SK-N-SH (cell line): Measurements from ENCODE around the gene CASZ1.

Experiments
- EP300 ChIP-seq, 2 experiments: IDR thresholded peaks; 2 replicates each; pipeline versions ENCODE4 v1.4.0 to v1.6.1; 2012; ENCODE audit warnings: borderline replicate concordance in 1 of 2, low read depth in 1 of 2, low read length in 1 of 2
- EZH2phosphoT487 ChIP-seq: fragments of 200-600 bp; sonication (generic); IDR thresholded peaks from 2 replicates; pipeline ENCODE4 v1.6.1; 2017; ENCODE audit warnings: low read depth, mixed run types, mild to moderate bottlenecking, antibody characterized with exemption, moderate library complexity, borderline replicate concordance
- MEF2A ChIP-seq: IDR thresholded peaks from 2 replicates; pipeline ENCODE4 v1.4.0; 2012; ENCODE audit warnings: low read depth, borderline replicate concordance
- RXRA ChIP-seq: IDR thresholded peaks from 2 replicates; pipeline ENCODE4 v1.4.0; 2012; ENCODE audit warnings: low read depth, mild to moderate bottlenecking, borderline replicate concordance
- SMC3 ChIP-seq: IDR thresholded peaks from 2 replicates; pipeline ENCODE4 v1.6.1; 2012; ENCODE audit warnings: low read depth, low read length, improper control_type of control experiment
- YY1 ChIP-seq: IDR thresholded peaks from 2 replicates; pipeline ENCODE4 v1.4.0; 2012; ENCODE audit warnings: low read depth, mild to moderate bottlenecking
- ZBTB33 ChIP-seq: IDR thresholded peaks from 2 replicates; pipeline ENCODE4 v1.4.0; 2012; ENCODE audit warnings: low read depth, borderline replicate concordance
- TF ChIP-seq, protein P1 (sequence below): fragments of 150-350 bp; IDR thresholded peaks from 2 replicates; pipeline ENCODE4 v1.6.1; 2017; ENCODE audit warnings: antibody characterized with exemption, low read length, low read depth, borderline replicate concordance
- TF ChIP-seq, protein P2 (sequence below): fragments of 200-600 bp; sonication (generic); IDR thresholded peaks from 2 replicates; pipeline ENCODE4 v1.6.1; 2017; ENCODE audit warnings: antibody characterized with exemption, mild to moderate bottlenecking, moderate library complexity
- TF ChIP-seq, protein P3 (sequence below): fragments of 150-350 bp; IDR thresholded peaks from 2 replicates; pipeline ENCODE4 v1.6.1; 2016; ENCODE audit warnings: mild to moderate bottlenecking, low read depth, low read length
- TF ChIP-seq, protein P4 (sequence below): IDR thresholded peaks from 2 replicates; pipeline ENCODE4 v1.4.0; 2012; ENCODE audit warnings: low read depth

GRCh38 chr1:10768552-10768951 lies 27.9 kb downstream of the CASZ1 start:
- TF ChIP-seq, protein P1, sequence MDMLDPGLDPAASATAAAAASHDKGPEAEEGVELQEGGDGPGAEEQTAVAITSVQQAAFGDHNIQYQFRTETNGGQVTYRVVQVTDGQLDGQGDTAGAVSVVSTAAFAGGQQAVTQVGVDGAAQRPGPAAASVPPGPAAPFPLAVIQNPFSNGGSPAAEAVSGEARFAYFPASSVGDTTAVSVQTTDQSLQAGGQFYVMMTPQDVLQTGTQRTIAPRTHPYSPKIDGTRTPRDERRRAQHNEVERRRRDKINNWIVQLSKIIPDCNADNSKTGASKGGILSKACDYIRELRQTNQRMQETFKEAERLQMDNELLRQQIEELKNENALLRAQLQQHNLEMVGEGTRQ: no peak
- TF ChIP-seq SMC3: no peak
- TF ChIP-seq, protein P2, sequence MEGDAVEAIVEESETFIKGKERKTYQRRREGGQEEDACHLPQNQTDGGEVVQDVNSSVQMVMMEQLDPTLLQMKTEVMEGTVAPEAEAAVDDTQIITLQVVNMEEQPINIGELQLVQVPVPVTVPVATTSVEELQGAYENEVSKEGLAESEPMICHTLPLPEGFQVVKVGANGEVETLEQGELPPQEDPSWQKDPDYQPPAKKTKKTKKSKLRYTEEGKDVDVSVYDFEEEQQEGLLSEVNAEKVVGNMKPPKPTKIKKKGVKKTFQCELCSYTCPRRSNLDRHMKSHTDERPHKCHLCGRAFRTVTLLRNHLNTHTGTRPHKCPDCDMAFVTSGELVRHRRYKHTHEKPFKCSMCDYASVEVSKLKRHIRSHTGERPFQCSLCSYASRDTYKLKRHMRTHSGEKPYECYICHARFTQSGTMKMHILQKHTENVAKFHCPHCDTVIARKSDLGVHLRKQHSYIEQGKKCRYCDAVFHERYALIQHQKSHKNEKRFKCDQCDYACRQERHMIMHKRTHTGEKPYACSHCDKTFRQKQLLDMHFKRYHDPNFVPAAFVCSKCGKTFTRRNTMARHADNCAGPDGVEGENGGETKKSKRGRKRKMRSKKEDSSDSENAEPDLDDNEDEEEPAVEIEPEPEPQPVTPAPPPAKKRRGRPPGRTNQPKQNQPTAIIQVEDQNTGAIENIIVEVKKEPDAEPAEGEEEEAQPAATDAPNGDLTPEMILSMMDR: no peak
- no peak for TF ChIP-seq RXRA
- TF ChIP-seq, protein P3, sequence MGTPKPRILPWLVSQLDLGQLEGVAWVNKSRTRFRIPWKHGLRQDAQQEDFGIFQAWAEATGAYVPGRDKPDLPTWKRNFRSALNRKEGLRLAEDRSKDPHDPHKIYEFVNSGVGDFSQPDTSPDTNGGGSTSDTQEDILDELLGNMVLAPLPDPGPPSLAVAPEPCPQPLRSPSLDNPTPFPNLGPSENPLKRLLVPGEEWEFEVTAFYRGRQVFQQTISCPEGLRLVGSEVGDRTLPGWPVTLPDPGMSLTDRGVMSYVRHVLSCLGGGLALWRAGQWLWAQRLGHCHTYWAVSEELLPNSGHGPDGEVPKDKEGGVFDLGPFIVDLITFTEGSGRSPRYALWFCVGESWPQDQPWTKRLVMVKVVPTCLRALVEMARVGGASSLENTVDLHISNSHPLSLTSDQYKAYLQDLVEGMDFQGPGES: no peak
- TF ChIP-seq, protein P4, sequence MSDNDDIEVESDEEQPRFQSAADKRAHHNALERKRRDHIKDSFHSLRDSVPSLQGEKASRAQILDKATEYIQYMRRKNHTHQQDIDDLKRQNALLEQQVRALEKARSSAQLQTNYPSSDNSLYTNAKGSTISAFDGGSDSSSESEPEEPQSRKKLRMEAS: no peak
- TF ChIP-seq EZH2phosphoT487: no peak
- TF ChIP-seq ZBTB33: no peak
- TF ChIP-seq MEF2A: no peak
- TF ChIP-seq EP300 (IDR thresholded peaks at IDR 0.05; ENCODE audit: borderline replicate concordance in 1 of 2, low read depth in 1 of 2, low read length in 1 of 2): no peak
- no peak for TF ChIP-seq YY1
